ENCODE results near the gene SLC37A4.

- no peak for TF ChIP-seq CTCF (IDR thresholded peaks at IDR 0.05)
- no peak for TF ChIP-seq POLR2A (IDR thresholded peaks at IDR 0.05)
These were observed 3.7 kb downstream of the SLC37A4 start for GRCh38 chr11:119026970-119027369.

Data from thyroid gland (tissue), 4 donors.